A549 (cell line): Measurements from ENCODE around the gene TMEM9. TPM values are rescaled to one million over a fixed set of nuclear protein-coding genes. Genes with fewer than 3 reads are reported as not detected.

ENCODE experiments used
- ATAC-seq, 2 experiments: fragments of 200-7000 bp in 1 of 2; fragments of >200 bp in 1 of 2; cut with Nextera tagmentation in 1 of 2; cut with Tn5 transposase in 1 of 2; 3 replicates each; pipeline versions ENCODE4 v1.8.0 to v1.9.1; 2018 to 2020; ENCODE audit warnings: mild to moderate bottlenecking in 1 of 2, moderate library complexity in 1 of 2
- CTCF ChIA-PET: fragments of 300-600 bp; sonication (Branson Sonifier 250); formaldehyde crosslinking; extraction: SDS; loops from one replicate; lab custom pipeline; 2021; ENCODE audit warnings: antibody characterized with exemption, inconsistent platforms; lab: Yijun Ruan, JAX
- POLR2A ChIA-PET: fragments of 350-600 bp; formaldehyde crosslinking; extraction: SDS; loops from one replicate; lab custom pipeline; 2021; ENCODE audit warnings: antibody characterized with exemption, inconsistent platforms; lab: Yijun Ruan, JAX
- DNase-seq, 2 experiments: peaks; one replicate each; pipeline versions ENCODE4 v3.0.0 to v3.0.0-alpha.2; 2011 to 2016; ENCODE audit warnings: low read depth in 1 of 2, low spot score in 1 of 2
- FAIRE-seq: peaks from 2 replicates; lab custom pipeline; 2011; peaks lifted over from hg19 to GRCh38; lab: Jason Lieb, UNC
- H3K27ac ChIP-seq, 2 experiments: fragments of >200 bp; sonication (Bioruptor Twin); formaldehyde crosslinking; 3 replicates each; pipeline ENCODE4 v1.5.1; 2016 to 2017
- H3K4me1 ChIP-seq: fragments of >200 bp; sonication (Bioruptor Twin); formaldehyde crosslinking; 3 replicates; pipeline ENCODE4 v1.6.1; 2016
- H3K4me2 ChIP-seq: fragments of >200 bp; sonication (Bioruptor Twin); formaldehyde crosslinking; 3 replicates; pipeline ENCODE4 v1.6.1; 2016
- H3K4me3 ChIP-seq: fragments of >200 bp; sonication (Bioruptor Twin); formaldehyde crosslinking; 3 replicates; pipeline ENCODE4 v1.5.1; 2016
- H3K9me3 ChIP-seq: fragments of >200 bp; sonication (Bioruptor Twin); formaldehyde crosslinking; 3 replicates; pipeline ENCODE4 v1.6.1; 2016
- BHLHE40 ChIP-seq: IDR thresholded peaks from 2 replicates; pipeline ENCODE4 v1.6.1; 2012; ENCODE audit warnings: low read depth, low read length, inconsistent platforms
- EP300 ChIP-seq, 2 experiments: fragments of >200 bp; sonication (Bioruptor Twin); formaldehyde crosslinking; IDR thresholded peaks; 2 replicates in 1 of 2; 3 replicates in 1 of 2; pipeline ENCODE4 v1.6.1; 2016 to 2017
- ESRRA ChIP-seq: fragments of 150-350 bp; IDR thresholded peaks from 2 replicates; pipeline ENCODE4 v1.6.1; 2014; ENCODE audit warnings: mild to moderate bottlenecking, low read length, borderline replicate concordance
- HDAC2 ChIP-seq: fragments of 200-600 bp; sonication (generic); IDR thresholded peaks from 2 replicates; pipeline ENCODE4 v1.6.1; 2016
- HOXA7 ChIP-seq: fragments of 250-450 bp; sonication (Bioruptor Pico); IDR thresholded peaks from 2 replicates; pipeline ENCODE4 v1.5.0; 2020; ENCODE audit warnings: mild to moderate bottlenecking, moderate library complexity
- JUN ChIP-seq, 2 experiments: fragments of >200 bp; sonication (Bioruptor Twin); formaldehyde crosslinking; IDR thresholded peaks; 2 replicates in 1 of 2; 3 replicates in 1 of 2; pipeline ENCODE4 v1.6.1; 2016 to 2017
- JUNB ChIP-seq: fragments of >200 bp; sonication (Bioruptor Twin); formaldehyde crosslinking; IDR thresholded peaks from 2 replicates; pipeline ENCODE4 v1.6.1; 2016
- KDM1A ChIP-seq: fragments of 200-600 bp; sonication (generic); IDR thresholded peaks from 2 replicates; pipeline ENCODE4 v1.6.1; 2016; ENCODE audit warnings: low read depth, mild to moderate bottlenecking
- NR3C1 ChIP-seq: fragments of >200 bp; sonication (Bioruptor Twin); formaldehyde crosslinking; IDR thresholded peaks from 3 replicates; pipeline ENCODE4 v1.6.1; 2017
- POLR2A ChIP-seq: IDR thresholded peaks from 2 replicates; pipeline ENCODE4 v1.6.1; 2012; ENCODE audit warnings: mild to moderate bottlenecking, low read length
- POLR2AphosphoS2 ChIP-seq: conservative IDR thresholded peaks from 2 replicates; pipeline ENCODE4 v1.6.1; 2012; ENCODE audit warnings: low read length, improper control_type of control experiment, inconsistent platforms
- RFX5 ChIP-seq: fragments of 450-650 bp; IDR thresholded peaks from 2 replicates; pipeline ENCODE4 v1.7.1; 2014; ENCODE audit warnings: antibody characterized with exemption, mild to moderate bottlenecking, moderate library complexity
- SREBF2 ChIP-seq: fragments of 450-650 bp; IDR thresholded peaks from 2 replicates; pipeline ENCODE4 v1.6.1; 2014; ENCODE audit warnings: mild to moderate bottlenecking, moderate library complexity
- TFCP2L1 ChIP-seq: fragments of 250-450 bp; sonication (Bioruptor Pico); IDR thresholded peaks from 2 replicates; pipeline ENCODE4 v1.5.0; 2021; ENCODE audit warnings: mild to moderate bottlenecking
- ZC3H11A ChIP-seq: fragments of 450-650 bp; IDR thresholded peaks from 2 replicates; pipeline ENCODE4 v1.6.1; 2014; ENCODE audit warnings: antibody characterized with exemption, mild to moderate bottlenecking
- ZNF302 ChIP-seq: fragments of 250-450 bp; sonication (Bioruptor Pico); IDR thresholded peaks from 2 replicates; pipeline ENCODE4 v1.9.0; 2021; ENCODE audit warnings: inconsistent platforms, mild to moderate bottlenecking, moderate library complexity
- WGBS: methylation state at CpG from one replicate; pipeline ENCODE4 v1.1.6; 2017; ENCODE audit errors: missing lambda C conversion rate; 5-methylcytosine and 5-hydroxymethylcytosine counted together
- polyA plus RNA-seq, 4 experiments: library from polyadenylated mRNA; depleted of rRNA in 3 of 4; stranded (reverse); fragments of >200 nt; fragmentation: RNase III in 1 of 4; extraction: RNeasy Plus Mini Kit Qiagen cat#74134 plus additional on column Dnase treatment in 1 of 4; gene quantifications; 2 replicates in 3 of 4; 3 replicates in 1 of 4; pipeline ENCODE4 v1.2.3, GENCODE V29; 2011 to 2017
- TF ChIP-seq, protein P1 (sequence below): fragments of 450-650 bp; IDR thresholded peaks from 2 replicates; pipeline ENCODE4 v1.6.1; 2014; ENCODE audit warnings: antibody characterized with exemption
- TF ChIP-seq, protein P2 (sequence below): fragments of >200 bp; sonication (Bioruptor Twin); formaldehyde crosslinking; IDR thresholded peaks from 3 replicates; pipeline ENCODE4 v1.6.1; 2016
- TF ChIP-seq, protein P3 (sequence below): fragments of >200 bp; sonication (Bioruptor Twin); formaldehyde crosslinking; IDR thresholded peaks from 3 replicates; pipeline ENCODE4 v1.5.1; 2016
- TF ChIP-seq, protein P4 (sequence below): fragments of 150-350 bp; IDR thresholded peaks from 2 replicates; pipeline ENCODE4 v1.6.1; 2014; ENCODE audit warnings: low read depth, mild to moderate bottlenecking, low read length
- TF ChIP-seq, protein P5 (sequence below): IDR thresholded peaks from 2 replicates; pipeline ENCODE4 v1.6.1; 2012

TMEM9 gene
- polyA plus RNA-seq, 2 of the 4 experiments (the other 2 are of a cell fraction), result 86.8 to 97.0 TPM

DNA sequence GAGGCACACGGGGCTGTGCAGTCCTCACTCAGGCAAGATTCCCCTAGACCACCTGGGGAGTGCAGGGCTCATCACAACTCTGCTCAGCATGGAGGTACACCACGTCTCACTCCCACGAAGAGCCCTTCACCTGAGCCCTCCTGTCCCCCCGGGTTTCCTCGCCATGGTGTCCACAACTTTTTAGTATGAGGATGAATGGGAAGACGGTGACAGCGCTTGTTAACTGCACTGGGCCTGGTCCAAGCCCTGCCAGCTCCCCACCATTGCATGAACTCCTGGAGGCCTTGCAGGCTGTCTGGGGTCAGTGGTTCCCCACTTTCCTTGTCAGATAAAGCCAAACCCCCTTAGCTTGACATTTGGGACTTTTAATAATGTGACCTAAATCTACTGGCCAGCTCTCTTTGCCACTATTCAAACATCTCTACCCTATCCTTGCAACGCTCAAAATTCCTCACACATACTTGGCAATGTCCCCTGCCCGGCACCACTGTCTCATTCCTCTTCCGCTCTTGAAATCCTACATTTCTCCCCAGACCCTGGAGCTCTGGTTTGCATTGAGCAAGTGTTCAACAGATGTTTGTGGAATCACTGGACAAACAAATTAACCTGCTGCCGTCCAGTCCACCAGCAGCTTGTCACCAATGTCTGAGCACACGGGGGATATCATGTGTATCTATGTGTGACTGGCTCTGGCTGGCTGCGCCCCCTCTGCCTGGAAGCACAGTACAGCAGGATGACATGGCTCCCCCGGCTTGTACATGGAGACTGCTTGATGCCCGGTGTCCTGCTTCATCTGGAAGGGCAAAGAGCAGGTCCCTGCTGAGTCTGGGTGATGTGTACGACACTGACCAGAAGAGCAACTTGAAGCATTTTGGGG is 11.2 kb downstream of the TMEM9 start:
- no peak overlapping the region for H3K4me3 ChIP-seq
- no peak for FAIRE-seq
- ATAC-seq, result no peak
- ChIA-PET POLR2A (no interaction called here), CTCF (interaction anchor here (0.6 to 2.1 kb wide), 10 partner anchors 10 to 510 kb away, joined by 3 to 7 read pairs (median 4); partner anchors contain the start of gene ASCL5)
- TF ChIP-seq KDM1A, result no peak
- TF ChIP-seq, protein P1, sequence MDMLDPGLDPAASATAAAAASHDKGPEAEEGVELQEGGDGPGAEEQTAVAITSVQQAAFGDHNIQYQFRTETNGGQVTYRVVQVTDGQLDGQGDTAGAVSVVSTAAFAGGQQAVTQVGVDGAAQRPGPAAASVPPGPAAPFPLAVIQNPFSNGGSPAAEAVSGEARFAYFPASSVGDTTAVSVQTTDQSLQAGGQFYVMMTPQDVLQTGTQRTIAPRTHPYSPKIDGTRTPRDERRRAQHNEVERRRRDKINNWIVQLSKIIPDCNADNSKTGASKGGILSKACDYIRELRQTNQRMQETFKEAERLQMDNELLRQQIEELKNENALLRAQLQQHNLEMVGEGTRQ, result no peak
- TF ChIP-seq SREBF2, result no peak
- TF ChIP-seq HOXA7, result no peak
- no peak for TF ChIP-seq ESRRA
- no peak for TF ChIP-seq HDAC2
- TF ChIP-seq POLR2A, result no peak
- TF ChIP-seq JUNB, result no peak
- TF ChIP-seq POLR2AphosphoS2, result no peak
- TF ChIP-seq, protein P2, sequence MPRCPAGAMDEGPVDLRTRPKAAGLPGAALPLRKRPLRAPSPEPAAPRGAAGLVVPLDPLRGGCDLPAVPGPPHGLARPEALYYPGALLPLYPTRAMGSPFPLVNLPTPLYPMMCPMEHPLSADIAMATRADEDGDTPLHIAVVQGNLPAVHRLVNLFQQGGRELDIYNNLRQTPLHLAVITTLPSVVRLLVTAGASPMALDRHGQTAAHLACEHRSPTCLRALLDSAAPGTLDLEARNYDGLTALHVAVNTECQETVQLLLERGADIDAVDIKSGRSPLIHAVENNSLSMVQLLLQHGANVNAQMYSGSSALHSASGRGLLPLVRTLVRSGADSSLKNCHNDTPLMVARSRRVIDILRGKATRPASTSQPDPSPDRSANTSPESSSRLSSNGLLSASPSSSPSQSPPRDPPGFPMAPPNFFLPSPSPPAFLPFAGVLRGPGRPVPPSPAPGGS, result no peak
- no peak for TF ChIP-seq EP300 (IDR thresholded peaks at IDR 0.05)
- TF ChIP-seq RFX5, result no peak
- TF ChIP-seq, protein P3, sequence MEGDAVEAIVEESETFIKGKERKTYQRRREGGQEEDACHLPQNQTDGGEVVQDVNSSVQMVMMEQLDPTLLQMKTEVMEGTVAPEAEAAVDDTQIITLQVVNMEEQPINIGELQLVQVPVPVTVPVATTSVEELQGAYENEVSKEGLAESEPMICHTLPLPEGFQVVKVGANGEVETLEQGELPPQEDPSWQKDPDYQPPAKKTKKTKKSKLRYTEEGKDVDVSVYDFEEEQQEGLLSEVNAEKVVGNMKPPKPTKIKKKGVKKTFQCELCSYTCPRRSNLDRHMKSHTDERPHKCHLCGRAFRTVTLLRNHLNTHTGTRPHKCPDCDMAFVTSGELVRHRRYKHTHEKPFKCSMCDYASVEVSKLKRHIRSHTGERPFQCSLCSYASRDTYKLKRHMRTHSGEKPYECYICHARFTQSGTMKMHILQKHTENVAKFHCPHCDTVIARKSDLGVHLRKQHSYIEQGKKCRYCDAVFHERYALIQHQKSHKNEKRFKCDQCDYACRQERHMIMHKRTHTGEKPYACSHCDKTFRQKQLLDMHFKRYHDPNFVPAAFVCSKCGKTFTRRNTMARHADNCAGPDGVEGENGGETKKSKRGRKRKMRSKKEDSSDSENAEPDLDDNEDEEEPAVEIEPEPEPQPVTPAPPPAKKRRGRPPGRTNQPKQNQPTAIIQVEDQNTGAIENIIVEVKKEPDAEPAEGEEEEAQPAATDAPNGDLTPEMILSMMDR, result no peak
- no peak for TF ChIP-seq TFCP2L1 (CRISPR knock-in tag)
- TF ChIP-seq JUN (IDR thresholded peaks at IDR 0.05), result no peak
- peaks cover 4% of the 10 kb centered on the region; the same call in 1 of the 3 replicates for H3K4me1 ChIP-seq
- DNase-seq, result no peak
- no peak overlapping the region for H3K4me2 ChIP-seq
- WGBS, result 92% methylated on average over 15 of the region's 16 CpGs
- no peaks in the 10 kb centered on the region for H3K9me3 ChIP-seq
- no peak overlapping the region for H3K27ac ChIP-seq

DNA sequence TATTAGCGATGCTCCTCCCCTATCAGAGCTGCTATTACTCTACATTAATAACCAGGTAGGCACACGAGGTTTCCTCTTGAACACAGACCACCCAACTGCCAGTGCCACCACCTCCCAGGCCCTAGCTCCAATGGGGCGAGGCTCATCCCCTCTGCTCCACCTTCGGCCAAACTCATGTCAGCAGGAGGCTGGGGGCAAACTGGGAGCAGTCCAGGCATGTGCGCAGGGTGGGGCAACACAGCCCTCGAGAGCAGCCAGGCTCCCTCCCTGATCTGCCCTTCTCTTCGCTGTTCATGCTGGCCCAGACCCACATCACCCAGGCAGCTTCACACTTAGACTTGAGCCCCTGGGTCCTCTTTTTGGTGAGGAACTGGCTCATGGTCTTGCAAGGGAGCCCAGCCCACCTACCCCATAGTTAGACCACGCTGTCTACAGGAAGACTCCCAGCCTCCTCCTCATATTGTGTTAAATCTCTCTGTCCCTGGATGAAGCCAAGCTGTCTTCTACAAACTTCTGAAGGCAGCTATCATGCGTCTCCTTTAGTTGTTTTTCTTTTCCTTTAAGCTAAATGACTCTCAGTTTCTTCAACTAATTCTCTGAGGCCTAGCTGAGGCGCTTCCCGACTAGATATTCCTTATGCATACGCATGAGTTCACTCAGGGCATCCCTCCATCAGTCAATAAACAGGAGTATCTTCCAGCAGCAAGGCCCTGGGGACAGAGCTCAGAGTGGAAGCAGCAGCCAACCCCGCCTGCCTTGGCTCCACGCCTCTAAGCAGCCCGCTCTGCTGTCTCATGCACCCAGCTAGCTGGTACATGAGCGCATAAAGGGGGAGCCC is 12.0 kb downstream of the TMEM9 start:
- H3K4me3 ChIP-seq, result no peak overlapping the region
- POLR2A ChIA-PET, result interaction anchor here (1.2 kb wide), 1 partner anchor 12 kb away, joined by 3 read pairs; no protein-coding TSS in a partner anchor
- H3K4me1 ChIP-seq, result peaks cover 13% of the 10 kb centered on the region; the same call in 1 of the 3 replicates
- H3K27ac ChIP-seq, result no peak overlapping the region
- 92% methylated on average over 12 of the region's 16 CpGs for WGBS
- TF ChIP-seq NR3C1 (no peak), ZNF302 (no peak), JUN (IDR thresholded peaks at IDR 0.05) (no peak), ZC3H11A (no peak), HOXA7 (no peak), BHLHE40 (no peak)
- TF ChIP-seq, protein P4, sequence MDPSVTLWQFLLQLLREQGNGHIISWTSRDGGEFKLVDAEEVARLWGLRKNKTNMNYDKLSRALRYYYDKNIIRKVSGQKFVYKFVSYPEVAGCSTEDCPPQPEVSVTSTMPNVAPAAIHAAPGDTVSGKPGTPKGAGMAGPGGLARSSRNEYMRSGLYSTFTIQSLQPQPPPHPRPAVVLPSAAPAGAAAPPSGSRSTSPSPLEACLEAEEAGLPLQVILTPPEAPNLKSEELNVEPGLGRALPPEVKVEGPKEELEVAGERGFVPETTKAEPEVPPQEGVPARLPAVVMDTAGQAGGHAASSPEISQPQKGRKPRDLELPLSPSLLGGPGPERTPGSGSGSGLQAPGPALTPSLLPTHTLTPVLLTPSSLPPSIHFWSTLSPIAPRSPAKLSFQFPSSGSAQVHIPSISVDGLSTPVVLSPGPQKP, result no peak
- TF ChIP-seq, protein P5, sequence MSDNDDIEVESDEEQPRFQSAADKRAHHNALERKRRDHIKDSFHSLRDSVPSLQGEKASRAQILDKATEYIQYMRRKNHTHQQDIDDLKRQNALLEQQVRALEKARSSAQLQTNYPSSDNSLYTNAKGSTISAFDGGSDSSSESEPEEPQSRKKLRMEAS, result no peak
- CTCF ChIA-PET, result interaction anchor here (0.6 to 8.2 kb wide), 14 partner anchors 7 to 511 kb away, joined by 3 to 60 read pairs (median 3); partner anchors contain the start of genes ASCL5 and TMEM9
- DNase-seq (no peak), FAIRE-seq (no peak), ATAC-seq (no peak)
- H3K4me2 ChIP-seq, result no peak overlapping the region
- no peaks in the 10 kb centered on the region for H3K9me3 ChIP-seq
